GM12878 (cell line): ENCODE data around the gene AUNIP.

Source experiments
- SP1 ChIP-seq: IDR thresholded peaks from one replicate; pipeline ENCODE4 v1.6.1; 2011; ENCODE audit warnings: low read depth, low read length
- ZBTB40 ChIP-seq: fragments of 450-650 bp; IDR thresholded peaks from 2 replicates; pipeline ENCODE4 v1.6.1; 2016; ENCODE audit warnings: mild to moderate bottlenecking, moderate library complexity, borderline replicate concordance
- ZNF274 ChIP-seq: IDR thresholded peaks from one replicate; pipeline ENCODE4 v1.8.0; 2011; ENCODE audit not compliant: insufficient read length, insufficient read depth

DNA sequence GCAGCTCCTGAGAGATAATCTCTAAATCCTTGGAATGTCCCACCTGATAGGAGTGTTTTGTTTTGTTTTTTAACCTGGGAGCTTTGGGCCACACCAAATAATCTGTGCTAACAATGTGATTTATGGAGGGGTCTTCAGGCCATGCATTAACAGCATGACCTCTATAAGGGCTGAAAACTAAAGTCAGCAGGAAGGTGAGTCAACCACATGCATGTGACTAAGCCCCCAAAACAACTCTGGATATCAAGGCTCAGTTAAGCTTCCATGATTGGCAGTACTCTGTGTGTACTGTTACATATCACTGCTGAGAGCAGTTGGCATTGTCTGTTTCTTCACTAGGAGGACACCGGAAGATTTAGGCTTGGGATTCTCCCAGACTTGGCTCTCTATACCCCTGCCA lies 10.7 kb downstream of the AUNIP start:
- TF ChIP-seq SP1 (no peak), ZNF274 (no peak), ZBTB40 (no peak)
